NAMALWA (cell line): ENCODE data around the gene PPP1R8.
"Not testable (repeated sequence)": the region's sequence is repeated elsewhere in the genome, so short reads cannot be mapped to it uniquely, and the experiment has no call there.

ENCODE experiments used
- DNase-seq: peaks from one replicate; pipeline ENCODE4 v3.0.0-alpha.2; 2015; ENCODE audit warnings: low spot score

Gene PPP1R8

DNA sequence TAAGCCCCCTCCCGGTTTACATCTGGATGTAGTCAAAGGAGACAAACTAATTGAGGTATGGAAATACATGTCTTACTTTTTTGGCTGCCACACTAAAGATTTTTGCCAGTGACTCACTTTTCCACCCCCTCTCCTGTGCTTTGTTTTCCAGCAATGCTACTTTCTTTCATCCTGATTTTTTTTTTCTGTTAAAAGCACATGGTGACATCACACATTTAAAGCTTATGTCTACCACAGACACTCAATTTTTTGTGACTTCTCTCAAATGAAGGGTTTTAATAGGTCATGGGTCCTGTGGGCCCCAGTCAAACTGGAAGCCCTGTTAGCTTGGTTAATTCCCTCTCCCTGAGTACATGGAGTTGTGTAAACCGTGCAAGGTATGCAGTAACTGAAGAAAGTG lies 2.2 kb downstream of the PPP1R8 start:
- DNase-seq = no peak

DNA sequence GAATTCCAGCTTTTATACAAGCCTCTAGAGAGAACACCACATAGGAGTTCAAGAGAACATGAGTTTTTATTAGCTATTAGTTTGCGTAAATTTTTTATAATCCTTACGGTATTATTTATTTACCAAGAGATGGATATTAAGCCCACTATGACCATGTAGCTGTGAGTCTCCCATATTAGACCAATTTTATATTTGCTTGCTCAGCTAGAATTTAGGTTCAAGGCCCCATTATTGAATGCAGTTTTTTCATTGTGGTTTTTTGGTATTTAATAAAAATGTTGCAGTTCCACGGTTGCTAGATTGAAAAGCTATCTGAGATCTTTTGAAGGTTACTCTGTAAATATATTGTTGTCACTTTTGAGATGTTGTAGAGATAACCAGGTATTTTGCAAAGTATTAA lies 2.9 kb downstream of the PPP1R8 start:
- no peak for DNase-seq

DNA sequence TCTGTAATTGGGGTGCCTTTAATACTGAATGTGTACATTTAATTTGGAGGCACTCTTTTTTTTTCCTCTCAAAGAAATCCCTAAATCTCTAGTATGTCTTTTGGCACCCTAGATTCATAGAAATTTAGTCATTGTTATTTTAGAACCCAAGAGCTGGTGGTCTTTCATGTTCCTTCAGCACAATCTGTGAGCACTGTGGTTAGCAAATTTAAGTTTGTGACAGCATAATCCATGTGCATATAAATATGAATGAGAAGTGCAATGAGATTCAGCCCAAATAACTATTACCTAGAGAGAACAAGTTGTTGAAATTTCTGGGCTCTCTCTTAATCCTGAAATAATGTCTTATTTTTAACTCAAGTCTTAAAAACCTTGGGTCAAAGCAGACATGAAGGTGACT lies 4.5 kb downstream of the PPP1R8 start:
- no peak for DNase-seq

DNA sequence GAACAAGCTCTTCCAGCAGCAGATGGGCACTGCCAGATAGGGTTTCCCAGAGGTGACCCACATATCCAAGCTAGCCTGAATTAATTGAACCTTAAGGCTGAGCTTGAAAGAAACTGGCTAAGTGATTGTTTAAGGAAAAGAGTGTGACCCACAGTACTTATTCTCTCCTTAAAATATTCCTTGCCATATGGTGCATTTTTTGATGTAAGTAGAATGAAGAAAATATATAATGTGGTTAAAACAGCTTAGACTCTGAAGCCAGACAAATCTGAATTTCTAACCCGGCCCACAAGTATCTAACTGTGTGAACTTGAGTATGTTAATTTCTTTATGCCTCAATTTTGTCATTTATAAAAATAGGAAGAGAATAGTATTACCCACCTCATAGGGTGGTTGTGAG lies 4.9 kb downstream of the PPP1R8 start:
- no peak for DNase-seq

DNA sequence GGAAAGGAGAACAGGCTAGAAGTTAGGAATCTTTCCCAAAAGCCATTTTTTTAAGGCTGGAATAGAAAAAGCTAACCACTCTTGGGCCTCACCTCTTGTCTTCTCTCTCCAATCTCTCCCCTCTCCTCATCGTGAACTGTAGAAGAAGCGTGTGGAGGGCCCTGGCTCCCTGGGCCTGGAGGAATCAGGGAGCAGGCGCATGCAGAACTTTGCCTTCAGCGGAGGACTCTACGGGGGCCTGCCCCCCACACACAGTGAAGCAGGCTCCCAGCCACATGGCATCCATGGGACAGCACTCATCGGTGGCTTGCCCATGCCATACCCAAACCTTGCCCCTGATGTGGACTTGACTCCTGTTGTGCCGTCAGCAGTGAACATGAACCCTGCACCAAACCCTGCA lies 19.4 kb downstream of the PPP1R8 start:
- DNase-seq = no peak

DNA sequence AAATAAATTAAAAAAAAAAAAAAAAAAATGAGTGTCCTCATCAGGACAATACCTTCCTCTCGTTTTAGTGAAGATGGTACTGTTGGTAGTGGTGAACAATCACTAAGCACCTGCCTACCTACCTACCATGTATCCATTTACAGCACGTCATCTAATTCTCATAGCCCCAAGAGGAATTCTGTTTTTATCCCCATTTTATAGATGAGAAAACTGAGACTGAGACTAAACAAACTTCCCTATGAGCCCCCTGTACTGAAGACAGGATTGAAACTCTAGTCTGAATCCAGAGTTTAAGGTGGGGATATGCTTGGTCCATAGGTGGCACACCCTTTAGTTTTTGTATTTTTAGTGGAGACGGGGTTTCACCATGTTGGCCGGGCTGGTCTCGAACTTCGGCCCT lies 24.5 kb downstream of the PPP1R8 start:
- no peak for DNase-seq

DNA sequence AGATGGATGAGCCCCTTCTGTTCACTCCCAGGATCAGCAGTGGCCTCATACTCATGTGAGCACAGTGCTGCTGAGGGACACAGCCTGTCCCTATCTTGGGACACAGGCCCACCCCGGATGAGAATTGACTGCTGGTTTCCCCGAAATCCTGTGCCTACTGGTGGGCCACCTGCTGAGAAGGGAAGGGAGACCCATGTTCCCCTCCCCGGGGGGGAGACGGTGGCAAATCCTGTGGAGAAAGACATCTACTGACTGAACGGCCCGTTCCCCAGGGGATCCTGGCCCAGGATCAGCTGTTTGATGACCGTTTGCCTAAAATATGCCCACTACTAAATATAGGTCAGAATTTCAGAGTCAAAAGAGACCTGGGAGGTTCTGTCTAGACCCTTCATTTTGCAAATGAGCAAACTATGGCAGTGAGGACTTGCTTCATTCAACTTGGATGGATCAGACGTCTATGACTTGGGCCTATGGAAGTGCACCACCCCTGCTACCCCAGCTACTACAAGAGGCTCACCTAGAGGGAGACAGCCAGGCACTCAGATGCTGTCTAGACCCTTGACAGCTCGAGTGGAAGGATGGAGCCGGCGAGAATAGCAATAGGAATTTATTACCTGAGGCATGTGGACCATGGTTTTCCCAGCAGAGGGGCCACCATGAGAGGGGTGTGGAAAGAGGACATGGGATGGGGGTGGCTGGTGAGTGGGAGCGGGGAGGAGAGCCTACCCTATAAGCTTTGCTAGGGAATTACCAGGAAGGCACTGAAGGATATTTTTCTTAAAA lies 26.2 kb downstream of the PPP1R8 start:
- no peak for DNase-seq

DNA sequence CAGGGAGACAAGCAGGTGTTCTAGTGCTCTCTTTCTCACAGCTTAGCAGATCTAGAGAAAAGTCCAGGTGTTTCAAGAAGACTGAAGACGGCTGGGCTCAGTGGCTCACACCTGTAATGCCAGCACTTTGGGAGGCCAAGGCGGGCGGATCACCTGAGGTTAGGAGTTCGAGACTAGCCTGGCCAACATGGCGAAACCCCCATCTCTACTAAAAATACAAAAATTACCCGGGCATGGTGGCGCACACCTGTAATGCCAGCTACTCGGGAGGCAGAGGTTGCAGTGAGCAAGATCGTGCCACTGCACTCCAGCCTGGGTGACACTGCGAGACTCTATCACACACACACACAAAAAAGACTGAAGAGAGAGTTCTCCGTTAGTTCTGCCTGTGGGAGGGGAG lies 27.0 kb downstream of the PPP1R8 start:
- DNase-seq = not testable (repeated sequence)

DNA sequence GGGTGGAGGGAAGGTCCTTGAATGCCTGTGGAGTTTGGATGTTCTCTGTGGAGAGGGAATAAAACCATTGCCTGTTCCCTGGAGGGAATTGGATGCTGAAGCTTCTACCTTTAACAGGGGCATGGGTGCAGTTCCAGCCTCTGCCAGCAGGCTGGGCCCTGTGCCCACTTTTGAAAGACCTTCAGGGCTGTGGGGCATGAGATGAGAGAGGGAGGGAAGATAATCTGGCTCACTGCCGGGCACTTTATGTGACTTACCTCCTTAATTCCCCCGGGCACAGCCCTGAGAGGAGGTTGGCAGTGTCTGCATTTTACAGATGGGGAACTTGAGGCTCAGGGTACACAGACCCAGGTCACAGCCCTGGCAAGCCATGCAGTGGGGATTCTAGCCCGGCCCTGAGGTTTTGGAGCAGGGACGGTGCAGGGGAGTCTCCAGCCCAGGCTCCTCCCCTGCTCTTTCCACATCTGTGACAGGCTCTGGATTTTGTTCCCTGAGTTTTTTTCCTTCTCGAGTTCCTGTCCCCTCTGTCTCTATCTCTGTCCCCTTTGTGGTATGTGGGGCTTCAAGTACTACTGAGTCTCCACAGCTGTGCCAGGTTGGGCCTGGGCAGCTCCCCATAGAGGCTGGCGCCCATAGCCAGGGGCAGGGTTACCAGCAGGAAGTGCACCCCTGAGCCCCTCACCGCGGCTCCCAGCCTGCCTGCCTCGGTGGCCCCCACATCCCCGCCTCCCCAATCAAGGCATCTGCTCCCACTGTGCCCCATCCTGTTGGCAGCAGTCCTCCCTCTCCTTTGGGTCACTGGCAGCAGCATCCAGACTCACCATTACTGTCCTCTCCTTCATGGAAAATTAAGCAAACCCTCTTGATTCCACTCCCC lies 27.7 kb downstream of the PPP1R8 start:
- peak; percentile 90 for DNase-seq

DNA sequence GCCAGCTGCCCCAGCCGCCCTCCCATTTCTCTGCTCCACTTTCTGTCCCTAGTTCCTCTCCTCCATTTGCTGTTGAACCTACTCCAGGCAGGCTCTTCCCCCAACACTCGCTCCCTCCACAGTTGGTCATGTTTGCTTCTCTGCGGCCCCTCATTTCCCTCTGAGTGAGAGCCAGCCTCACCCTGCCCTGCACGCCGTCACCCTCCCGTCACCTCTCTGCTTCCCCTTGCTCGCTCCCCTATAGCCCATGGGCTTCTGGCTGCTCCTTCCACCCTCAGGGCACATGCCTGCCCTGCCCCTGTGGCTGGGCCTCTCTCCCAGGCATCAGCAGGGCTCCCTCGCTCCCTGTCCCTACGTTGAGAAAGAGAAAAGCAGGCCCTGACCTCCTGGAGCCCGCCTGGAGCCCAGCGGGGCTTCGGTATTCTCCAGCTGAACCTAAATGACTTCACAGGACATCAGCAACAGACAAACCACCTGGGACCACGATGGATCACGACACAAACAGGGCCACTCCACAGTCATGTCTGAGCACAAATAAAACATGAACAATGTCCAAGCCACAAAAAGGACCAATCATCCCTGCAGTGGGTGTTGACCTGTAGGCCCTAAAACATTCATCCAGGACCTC lies 28.5 kb downstream of the PPP1R8 start:
- no peak for DNase-seq

DNA sequence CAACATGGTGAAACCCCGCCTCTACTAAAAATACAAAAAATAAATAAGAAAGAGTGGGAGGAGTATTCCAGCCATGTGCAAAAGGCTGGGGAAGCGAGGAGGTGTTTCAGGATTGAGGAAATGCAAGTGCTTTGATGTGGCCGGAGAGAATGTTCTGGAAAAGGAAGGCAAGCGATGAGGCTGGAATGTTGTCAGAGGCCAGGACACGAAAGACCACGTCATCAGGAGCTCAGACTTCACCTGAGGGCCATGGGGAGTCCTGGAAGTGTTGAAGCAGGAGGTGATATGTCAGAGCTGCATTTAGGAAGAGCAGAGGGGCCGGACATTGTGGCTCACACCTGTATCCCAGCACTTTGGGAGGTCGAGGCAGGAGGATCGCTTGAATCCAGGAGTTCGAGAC lies 30.9 kb downstream of the PPP1R8 start:
- DNase-seq = no peak

DNA sequence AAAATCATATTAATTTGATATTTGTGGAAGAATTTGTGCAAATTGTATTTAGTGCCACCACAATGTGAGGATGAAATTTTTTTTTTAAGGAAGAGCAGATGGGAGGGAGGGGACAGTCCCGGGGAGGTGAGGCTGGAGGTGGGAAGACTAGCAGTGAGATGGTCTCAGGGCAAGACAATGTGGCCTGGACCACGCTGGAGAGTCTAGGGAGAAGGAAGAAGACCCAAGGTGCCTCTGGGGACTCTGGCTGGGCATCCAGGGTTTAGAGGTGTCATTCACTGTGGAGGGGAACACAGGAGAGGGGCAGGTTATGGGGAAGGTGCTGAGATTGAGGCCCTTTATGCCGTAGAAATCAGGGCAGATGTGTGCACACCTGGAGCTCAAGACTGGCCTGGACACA lies 31.4 kb downstream of the PPP1R8 start:
- no peak for DNase-seq

DNA sequence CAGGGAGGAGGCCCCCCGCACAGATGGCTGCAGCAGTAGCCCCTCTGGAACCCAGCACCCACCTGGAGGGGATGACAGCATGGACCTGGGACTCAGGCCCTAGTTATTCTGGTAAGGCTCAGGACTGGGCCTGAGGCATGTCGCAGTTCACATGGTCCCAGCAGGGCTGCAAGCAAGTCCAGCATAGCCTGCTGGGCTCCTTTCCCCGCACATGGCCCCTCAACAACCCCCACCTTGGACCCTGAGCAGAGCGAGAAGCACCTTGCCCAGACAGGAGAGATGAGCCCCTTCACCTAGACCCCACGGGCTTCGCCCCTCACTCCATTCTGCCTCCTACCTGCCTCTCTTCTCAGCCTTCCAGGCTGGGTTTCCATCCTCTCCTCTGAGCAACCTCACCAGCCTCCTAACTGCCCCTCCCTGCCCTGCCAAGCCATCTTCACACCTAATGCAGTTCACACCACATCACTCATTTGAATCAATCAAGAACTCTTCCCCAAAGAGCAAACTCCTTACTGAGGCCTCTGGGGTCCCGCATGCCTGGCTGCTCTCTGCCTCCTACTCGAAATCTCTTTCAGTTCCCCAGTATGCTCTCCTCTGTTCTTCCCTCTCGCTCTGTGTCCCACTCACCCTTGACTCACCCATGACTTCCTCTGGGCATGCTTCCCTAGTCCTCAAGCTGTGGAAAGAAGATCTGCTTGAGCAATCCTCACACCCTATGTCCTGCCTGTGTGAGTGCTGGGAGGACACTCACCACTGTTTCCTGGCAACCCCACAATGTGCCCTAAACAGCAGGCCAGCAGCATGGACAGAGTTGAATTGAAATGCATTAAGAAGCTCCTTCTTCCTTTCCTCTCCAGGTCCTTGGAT lies 32.3 kb downstream of the PPP1R8 start:
- DNase-seq = no peak

DNA sequence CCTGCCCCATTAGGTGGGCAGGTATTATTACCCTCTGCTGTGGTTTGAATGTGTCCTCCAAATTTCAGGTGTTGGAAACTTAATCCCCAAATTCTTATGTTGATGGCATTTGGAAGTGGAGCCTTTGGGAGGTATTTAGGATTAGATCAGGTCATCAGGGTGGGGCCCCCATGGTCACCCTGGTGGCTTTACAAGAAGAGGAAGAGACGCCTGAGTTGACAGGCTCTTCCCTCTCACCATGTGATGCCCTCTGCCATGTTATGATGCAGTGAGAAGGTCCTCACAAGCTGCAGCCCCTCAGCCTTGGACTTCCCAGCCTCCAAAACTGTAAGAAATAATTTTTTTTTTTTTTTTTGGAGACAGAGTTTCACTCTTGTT lies 32.9 kb downstream of the PPP1R8 start:
- no peak for DNase-seq

DNA sequence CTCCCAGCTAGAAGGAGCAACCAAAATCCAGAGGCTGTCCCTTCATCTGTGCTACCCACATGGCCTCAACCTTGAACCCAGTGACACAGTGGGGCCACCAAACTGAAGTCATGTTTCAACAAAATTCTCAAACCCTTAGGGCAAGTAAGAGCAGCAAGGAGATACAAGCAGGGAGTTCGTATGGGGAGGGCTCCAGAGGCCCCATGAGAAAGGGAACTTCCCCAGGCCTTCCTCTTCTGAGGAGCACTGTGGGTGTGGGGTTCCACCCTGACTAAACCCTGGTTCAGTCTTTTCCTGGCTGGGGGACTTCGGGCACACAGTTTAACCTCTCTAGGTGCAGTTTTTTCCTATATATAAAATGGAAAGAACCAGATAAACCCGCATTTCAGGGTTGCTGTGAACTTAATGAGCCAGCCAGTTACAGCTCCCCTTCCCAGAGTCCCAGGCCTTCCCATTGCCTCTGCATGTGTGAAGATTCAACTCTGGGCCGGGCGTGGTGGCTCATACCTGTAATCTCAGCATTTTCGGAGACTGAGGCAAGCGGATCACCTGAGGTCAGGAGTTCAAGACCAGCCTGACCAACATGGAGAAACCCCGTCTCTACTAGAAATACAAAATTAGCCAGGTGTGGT lies 33.8 kb downstream of the PPP1R8 start:
- DNase-seq = no peak

DNA sequence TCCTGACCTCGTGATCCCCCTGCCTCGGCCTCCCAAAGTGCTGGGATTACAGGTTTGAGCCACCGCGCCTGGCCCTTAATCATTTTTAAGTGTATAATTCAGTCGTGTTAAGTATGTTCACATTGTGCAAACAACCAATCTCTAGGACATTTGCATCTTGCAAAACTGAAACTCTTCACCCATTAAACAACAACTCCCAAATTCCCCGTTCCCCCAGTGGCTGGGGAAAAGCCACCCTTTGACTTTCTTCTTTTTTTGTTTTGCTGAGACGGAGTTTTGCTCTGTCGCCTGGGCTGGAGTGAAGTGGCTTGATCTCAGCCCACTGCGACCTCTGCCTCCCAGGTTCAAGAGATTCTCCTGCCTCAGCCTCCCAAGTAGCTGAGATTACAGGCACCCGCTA lies 35.2 kb downstream of the PPP1R8 start:
- DNase-seq = no peak

DNA sequence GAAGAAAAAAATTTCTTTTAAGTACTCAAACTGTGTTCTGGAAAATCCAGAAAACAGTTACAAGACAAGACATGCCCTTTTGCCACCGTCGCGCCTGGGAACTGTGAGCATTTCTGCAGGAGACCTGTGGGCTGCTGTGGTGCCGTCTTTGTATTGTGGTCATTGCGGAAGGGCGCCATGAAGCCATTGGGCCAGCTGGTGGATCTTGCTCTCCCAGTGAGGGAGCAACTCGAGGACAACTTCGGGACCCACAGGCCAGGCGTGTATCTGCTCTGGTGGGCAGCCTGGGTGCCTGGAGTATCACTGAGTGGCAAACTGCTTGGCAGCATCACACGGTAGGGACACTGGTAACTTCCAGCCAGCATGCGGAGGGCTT lies 38.0 kb downstream of the PPP1R8 start:
- no peak for DNase-seq

DNA sequence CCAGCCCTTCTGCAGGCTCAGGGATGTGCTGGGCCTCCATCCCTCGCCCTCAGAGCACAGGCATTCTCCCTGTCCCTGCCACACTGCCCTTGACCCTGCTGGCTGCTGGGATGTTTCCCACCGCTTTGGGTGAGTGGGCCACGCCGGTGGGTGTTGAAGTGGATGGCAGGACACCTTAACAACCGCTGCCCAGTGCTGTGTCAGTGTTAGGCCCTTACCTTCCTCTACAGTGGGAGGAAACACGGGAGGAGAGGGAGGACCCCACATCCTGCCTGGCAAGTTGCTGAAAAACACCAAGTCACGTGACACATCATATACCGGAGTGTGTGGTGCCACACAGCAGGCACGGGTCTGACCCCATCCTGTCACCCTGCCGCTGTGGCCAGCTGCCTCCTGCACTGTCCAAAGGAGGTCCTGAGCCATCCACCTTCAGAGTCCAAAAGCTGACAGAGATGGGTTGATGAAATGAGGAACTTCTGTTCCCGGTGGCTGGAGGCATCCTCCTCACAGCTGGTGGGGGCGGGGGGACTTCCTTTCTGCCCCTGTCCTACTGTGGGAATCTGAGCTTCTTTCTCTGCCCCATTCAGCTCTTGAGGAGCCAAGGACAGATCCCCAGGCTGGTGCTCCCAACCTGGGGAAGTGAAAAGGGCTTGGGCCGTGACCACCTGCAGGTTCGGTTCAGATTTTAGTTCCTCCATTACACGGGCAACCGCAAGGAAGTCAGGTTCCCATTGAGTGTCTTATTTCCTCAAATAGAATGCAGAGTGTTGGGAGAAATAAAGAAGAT lies 38.5 kb downstream of the PPP1R8 start:
- DNase-seq = peak; percentile 55

DNA sequence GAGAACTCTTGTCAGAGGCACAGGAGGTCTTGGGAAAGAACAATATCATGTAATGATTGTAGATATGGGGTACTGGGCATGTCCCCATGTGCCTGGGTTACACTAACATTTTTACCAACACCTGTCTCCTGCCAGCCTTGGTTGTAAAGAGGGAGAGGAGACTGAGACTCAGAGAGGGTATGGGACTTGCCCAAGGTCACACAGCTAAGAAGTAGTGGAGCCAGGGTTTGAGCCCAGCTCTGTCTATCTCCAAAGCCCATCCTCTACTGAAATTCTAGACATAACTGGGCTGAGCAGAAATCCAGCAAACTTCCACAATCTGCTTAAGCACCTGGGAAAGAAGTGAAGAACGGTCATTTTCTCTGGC lies 39.1 kb downstream of the PPP1R8 start:
- no peak for DNase-seq

DNA sequence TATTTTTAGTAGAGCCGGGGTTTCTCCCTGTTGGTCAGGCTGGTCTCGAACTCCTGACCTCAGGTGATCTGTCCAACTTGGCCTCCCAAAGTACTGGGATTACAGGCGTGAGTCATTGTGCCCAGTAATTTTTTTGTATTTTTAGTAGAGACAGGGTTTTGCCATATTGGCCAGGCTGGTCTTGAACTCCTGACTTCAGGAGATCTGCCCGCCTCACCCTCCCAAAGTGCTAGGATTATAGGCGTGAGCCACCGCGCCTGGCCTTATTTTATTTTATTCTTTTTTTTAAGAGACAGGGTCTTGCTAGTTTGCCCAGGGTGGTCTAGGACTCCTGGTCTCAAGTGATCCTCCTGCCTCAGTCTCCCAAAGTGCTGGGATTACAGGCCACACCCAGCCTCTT lies 40.5 kb downstream of the PPP1R8 start:
- DNase-seq = not testable (repeated sequence)
